Measurements from ENCODE around the gene LY6G5C. TPM values are rescaled to one million over a fixed set of nuclear protein-coding genes. Genes with fewer than 3 reads are reported as not detected.

The LY6G5C gene
- total and polyA plus RNA-seq, 2 of the 13 experiments (the other 11 are each of a cell fraction or from before 2014, with no cell fraction given): 0.33 to 0.55 TPM

DNA sequence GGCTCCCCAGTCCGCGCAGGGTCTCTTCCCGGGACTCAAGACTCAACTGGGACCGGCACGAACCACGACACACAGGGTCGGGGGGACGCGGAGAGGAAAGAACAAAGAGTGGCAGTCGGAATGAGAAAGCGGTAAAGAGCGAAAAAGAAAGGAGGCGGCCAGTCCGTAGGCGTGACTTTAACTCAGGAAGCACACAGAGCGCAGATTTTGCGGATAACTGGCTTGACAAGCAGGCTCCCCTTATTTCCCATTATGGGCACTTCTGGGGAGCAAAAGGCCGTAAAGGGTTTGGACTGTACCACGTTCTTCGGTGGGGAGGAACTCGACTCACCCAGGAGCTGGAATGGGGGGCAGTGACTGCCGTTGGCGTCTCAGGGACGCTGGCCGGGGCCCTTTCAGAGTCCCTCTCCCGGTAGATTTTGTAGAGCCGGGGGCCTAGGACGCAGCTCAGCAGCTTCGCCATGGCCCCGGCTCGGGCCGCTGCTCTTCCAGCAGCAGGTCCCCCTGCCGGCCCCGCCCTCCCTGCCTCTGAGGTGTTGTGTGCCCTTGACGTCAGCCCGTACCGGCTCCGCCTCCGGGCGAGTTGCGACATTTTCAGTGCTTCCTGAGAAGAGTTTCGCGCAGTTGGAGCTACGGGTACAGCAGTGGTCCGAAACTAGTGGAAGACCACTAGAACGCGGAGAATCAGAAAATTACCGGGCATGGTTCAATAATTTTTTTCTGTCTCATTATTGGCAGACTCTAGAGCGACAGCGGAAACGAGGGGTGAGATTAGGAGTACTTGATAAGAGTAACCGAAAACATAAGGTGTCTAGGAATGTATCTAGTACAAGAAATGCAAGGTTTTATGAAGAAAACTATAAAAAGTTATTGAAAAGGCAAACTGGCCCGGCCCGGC, 22.2 kb upstream of the LY6G5C start, which contains the start of gene ABHD16A (continued):
- peak; percentile 91 for TF ChIP-seq ZSCAN30 (CRISPR knock-in tag; IDR thresholded peaks at IDR 0.05)
- TF ChIP-seq DPF2 (CRISPR knock-in tag; IDR thresholded peaks at IDR 0.05; ENCODE audit: borderline replicate concordance, low read depth): no peak
- TF ChIP-seq ZFP36L1 (CRISPR knock-in tag; IDR thresholded peaks at IDR 0.05): peak; percentile 68; the same call in 1 of the 2 replicates
- TF ChIP-seq ZNF558 (CRISPR knock-in tag; IDR thresholded peaks at IDR 0.05; ENCODE audit: borderline replicate concordance): no peak; the same call in 1 of the 2 replicates
- no peak for TF ChIP-seq ZNF30 (CRISPR knock-in tag; IDR thresholded peaks at IDR 0.05)
- TF ChIP-seq, protein P1, sequence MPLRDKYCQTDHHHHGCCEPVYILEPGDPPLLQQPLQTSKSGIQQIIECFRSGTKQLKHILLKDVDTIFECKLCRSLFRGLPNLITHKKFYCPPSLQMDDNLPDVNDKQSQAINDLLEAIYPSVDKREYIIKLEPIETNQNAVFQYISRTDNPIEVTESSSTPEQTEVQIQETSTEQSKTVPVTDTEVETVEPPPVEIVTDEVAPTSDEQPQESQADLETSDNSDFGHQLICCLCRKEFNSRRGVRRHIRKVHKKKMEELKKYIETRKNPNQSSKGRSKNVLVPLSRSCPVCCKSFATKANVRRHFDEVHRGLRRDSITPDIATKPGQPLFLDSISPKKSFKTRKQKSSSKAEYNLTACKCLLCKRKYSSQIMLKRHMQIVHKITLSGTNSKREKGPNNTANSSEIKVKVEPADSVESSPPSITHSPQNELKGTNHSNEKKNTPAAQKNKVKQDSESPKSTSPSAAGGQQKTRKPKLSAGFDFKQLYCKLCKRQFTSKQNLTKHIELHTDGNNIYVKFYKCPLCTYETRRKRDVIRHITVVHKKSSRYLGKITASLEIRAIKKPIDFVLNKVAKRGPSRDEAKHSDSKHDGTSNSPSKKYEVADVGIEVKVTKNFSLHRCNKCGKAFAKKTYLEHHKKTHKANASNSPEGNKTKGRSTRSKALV (CRISPR knock-in tag; IDR thresholded peaks at IDR 0.05): peak; percentile 51; the same call in 1 of the 2 replicates
- TF ChIP-seq DMAP1 (CRISPR knock-in tag; IDR thresholded peaks at IDR 0.05): peak; percentile 67
- TF ChIP-seq, protein P2, sequence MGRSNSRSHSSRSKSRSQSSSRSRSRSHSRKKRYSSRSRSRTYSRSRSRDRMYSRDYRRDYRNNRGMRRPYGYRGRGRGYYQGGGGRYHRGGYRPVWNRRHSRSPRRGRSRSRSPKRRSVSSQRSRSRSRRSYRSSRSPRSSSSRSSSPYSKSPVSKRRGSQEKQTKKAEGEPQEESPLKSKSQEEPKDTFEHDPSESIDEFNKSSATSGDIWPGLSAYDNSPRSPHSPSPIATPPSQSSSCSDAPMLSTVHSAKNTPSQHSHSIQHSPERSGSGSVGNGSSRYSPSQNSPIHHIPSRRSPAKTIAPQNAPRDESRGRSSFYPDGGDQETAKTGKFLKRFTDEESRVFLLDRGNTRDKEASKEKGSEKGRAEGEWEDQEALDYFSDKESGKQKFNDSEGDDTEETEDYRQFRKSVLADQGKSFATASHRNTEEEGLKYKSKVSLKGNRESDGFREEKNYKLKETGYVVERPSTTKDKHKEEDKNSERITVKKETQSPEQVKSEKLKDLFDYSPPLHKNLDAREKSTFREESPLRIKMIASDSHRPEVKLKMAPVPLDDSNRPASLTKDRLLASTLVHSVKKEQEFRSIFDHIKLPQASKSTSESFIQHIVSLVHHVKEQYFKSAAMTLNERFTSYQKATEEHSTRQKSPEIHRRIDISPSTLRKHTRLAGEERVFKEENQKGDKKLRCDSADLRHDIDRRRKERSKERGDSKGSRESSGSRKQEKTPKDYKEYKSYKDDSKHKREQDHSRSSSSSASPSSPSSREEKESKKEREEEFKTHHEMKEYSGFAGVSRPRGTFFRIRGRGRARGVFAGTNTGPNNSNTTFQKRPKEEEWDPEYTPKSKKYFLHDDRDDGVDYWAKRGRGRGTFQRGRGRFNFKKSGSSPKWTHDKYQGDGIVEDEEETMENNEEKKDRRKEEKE (IDR thresholded peaks at IDR 0.05): no peak
- no peak for TF ChIP-seq ZNF121 (CRISPR knock-in tag; IDR thresholded peaks at IDR 0.05)
- TF ChIP-seq ZSCAN25 (CRISPR knock-in tag; IDR thresholded peaks at IDR 0.05): peak; percentile 33; the same call in 1 of the 2 replicates
- no peak for TF ChIP-seq FIP1L1 (IDR thresholded peaks at IDR 0.05; ENCODE audit: borderline replicate concordance, insufficient read depth, low read depth, low read length)
- TF ChIP-seq RELA (CRISPR knock-in tag; IDR thresholded peaks at IDR 0.05): no peak
- TF ChIP-seq ZNF572 (CRISPR knock-in tag; IDR thresholded peaks at IDR 0.05): no peak; the same call in 1 of the 2 replicates
- TF ChIP-seq ZNF143 (CRISPR knock-in tag; IDR thresholded peaks at IDR 0.05): no peak
- 0 out of 2 replicates have a peak, but pooled peaks have one; percentile 69 for TF ChIP-seq ISX (CRISPR knock-in tag; conservative IDR thresholded peaks at IDR 0.05)
- TF ChIP-seq, protein P3, sequence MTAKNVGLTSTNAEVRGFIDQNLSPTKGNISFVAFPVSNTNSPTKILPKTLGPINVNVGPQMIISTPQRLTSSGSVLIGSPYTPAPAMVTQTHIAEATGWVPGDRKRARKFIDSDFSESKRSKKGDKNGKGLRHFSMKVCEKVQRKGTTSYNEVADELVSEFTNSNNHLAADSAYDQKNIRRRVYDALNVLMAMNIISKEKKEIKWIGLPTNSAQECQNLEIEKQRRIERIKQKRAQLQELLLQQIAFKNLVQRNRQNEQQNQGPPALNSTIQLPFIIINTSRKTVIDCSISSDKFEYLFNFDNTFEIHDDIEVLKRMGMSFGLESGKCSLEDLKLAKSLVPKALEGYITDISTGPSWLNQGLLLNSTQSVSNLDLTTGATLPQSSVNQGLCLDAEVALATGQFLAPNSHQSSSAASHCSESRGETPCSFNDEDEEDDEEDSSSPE (CRISPR knock-in tag; IDR thresholded peaks at IDR 0.05): peak; percentile 67
- TF ChIP-seq SP4 (CRISPR knock-in tag; IDR thresholded peaks at IDR 0.05): peak; percentile 43
- no peak; the same call in 1 of the 2 replicates for TF ChIP-seq SRY (CRISPR knock-in tag; IDR thresholded peaks at IDR 0.05)
- TF ChIP-seq, protein P4, sequence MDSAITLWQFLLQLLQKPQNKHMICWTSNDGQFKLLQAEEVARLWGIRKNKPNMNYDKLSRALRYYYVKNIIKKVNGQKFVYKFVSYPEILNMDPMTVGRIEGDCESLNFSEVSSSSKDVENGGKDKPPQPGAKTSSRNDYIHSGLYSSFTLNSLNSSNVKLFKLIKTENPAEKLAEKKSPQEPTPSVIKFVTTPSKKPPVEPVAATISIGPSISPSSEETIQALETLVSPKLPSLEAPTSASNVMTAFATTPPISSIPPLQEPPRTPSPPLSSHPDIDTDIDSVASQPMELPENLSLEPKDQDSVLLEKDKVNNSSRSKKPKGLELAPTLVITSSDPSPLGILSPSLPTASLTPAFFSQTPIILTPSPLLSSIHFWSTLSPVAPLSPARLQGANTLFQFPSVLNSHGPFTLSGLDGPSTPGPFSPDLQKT (CRISPR knock-in tag; IDR thresholded peaks at IDR 0.05; ENCODE audit: borderline replicate concordance): no peak
- TF ChIP-seq BHLHE40 (IDR thresholded peaks at IDR 0.05; ENCODE audit: low read length): peak; percentile 78
- TF ChIP-seq HNRNPUL1 (IDR thresholded peaks at IDR 0.05; ENCODE audit: low read depth, low read length): no peak
- TF ChIP-seq ZSCAN22 (CRISPR knock-in tag; IDR thresholded peaks at IDR 0.05): no peak
- no peak for TF ChIP-seq ZNF7 (CRISPR knock-in tag; IDR thresholded peaks at IDR 0.05)
- TF ChIP-seq ZNF501 (CRISPR knock-in tag; IDR thresholded peaks at IDR 0.05): peak; percentile 90
